Femur (tissue), 1 donor: ENCODE data around the gene TPO.
"Not testable (repeated sequence)": the region's sequence is repeated elsewhere in the genome, so short reads cannot be mapped to it uniquely, and the experiment has no call there.

ENCODE experiments used
- DNase-seq: peaks from one replicate; pipeline ENCODE4 v3.0.0-alpha.2; 2017

Gene TPO

DNA sequence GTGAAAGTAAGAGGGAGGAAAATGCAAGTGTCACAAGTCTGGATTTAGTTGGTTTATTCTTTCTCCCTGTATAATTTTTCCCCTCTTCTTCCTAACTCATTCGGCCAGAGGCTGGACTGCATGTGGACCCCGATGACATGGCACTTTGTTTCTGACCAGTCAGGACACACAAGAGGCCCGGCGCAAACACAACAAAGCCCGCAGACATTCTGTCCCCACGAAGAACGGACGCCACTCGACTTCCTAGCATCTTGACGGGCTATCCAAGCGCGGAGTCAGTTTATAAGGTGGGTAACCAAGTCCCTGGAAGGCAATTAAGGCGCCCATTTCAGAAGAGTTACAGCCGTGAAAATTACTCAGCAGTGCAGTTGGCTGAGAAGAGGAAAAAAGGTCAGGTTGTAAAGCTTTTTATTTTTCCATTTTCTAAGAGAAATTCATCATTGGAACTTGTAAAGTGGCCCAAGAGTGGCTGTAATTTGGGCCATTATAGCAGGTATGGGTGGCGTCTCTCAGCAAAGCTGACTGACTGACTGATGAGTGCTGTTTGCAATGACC is at the start of gene TPO:
Gene TPO, plus strand, starts transcription at position 308 of the 555 bp plus-strand sequence. CDS start 946 bp downstream, outside the sequence.
- no peak for DNase-seq

DNA sequence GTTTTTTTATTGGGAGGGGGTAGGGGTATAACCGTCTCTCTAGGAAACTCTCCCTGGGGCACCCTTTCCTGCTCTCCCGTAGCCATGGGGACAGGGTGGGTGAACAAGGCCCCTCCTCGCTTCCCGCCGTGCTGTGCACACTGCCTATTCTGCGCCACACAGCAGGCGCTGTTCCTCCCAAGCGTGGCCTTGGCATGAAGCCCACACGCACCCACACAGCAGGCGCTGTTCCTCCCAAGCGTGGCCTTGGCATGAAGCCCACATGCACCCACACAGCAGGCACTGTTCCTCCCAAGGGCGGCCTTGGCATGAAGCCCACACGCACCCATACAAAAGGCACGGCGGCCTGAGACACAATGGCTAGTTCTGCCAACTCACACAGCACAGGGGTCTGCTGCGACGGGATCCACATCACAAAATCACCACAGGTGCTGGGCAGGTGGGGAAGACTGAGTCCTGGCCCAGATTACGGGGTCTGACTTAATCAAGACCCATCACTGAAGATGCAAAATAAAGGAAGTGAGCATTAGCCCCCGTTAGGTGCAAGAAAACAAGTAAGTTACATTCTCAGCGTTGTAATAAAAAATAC is 46.6 kb upstream of the TPO start:
- DNase-seq, result no peak

GRCh38 chr2:1367601-1368000 is 45.7 kb upstream of the TPO start:
- no peak for DNase-seq

- DNase-seq, result no peak
Observed at GRCh38 chr2:1369905-1370304, 43.4 kb upstream of the TPO start.

DNA sequence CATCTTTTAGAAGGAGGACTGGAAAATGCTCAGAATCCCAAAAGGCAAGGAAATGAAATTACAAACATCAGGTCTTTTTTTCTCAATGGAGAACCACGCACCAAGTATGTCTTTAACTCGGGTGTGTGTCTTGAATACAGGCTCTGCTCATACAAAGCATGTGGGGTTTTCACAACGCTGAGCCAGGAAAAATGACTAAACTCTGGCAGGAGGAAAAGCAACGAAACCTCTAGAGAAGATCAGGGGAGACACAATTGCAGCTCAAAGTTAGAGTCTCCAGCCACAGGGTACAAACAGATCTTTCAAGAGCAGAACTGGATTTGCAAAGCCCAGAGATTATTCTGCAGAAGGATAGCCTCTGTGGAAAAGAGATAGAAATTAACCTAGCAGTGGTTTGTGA is 42.8 kb upstream of the TPO start:
- DNase-seq, result no peak

- DNase-seq, result no peak
Observed at GRCh38 chr2:1371082-1371481, 42.2 kb upstream of the TPO start.

DNA sequence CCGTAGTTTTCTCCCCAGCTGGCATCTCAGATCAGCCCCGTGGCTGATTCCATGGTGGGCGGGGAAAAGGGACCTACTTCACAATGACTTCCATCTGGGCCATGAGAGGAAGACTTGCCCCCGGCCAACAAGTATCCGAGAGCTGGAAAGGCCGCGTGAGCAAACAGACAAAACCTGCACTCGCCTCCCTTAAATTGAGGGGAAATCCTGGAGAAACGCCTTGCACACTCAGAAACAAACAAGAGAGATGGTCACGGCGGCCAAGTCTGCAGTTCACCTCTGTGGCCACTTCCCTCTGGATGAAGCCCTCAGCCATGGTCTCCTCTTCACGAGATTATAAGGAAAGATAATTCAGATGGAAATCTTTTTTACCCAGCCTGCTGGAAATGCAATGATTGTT is 39.4 kb upstream of the TPO start:
- DNase-seq, result no peak

- no peak for DNase-seq
Observed at GRCh38 chr2:1374287-1374686, 39.0 kb upstream of the TPO start.

DNA sequence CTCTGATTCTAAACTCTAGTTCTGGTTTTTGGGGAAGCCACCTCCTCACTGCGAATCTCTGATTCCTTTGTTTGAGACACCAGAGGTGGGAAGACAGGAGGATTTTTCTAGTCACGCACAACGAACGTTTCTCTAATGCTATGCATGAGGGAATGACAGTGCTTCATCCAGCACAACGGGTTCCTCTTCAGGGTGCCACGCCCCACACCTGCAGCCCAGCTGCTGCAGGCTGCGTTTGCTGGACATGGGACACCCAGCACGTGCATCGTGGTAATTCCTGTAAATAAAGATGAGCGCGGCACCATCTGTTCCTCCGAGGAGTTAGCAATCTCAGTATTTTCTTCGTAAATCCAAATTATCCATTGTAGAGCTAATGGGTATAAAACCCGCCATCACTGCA is 37.5 kb upstream of the TPO start:
- DNase-seq, result no peak

DNA sequence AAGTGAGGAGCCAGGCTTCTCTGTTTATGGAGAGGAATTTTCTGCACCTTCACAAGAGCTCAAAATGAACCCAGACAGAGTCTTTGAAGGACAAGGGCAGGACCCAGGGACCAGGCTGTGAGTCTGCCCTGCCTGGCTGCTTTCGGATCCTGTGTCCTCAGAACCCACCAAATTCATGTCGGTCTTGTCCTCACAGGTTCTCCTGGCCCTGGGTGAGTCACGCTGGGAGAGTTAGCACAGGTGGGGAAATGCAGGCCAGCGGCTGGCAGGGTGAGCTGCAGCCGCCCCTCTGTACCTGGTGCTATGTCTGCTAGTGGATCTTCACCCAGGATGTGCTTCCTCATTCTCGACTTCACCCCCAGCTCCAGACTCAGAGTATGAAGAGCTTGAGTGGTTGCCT is 35.8 kb upstream of the TPO start:
- no peak for DNase-seq

DNA sequence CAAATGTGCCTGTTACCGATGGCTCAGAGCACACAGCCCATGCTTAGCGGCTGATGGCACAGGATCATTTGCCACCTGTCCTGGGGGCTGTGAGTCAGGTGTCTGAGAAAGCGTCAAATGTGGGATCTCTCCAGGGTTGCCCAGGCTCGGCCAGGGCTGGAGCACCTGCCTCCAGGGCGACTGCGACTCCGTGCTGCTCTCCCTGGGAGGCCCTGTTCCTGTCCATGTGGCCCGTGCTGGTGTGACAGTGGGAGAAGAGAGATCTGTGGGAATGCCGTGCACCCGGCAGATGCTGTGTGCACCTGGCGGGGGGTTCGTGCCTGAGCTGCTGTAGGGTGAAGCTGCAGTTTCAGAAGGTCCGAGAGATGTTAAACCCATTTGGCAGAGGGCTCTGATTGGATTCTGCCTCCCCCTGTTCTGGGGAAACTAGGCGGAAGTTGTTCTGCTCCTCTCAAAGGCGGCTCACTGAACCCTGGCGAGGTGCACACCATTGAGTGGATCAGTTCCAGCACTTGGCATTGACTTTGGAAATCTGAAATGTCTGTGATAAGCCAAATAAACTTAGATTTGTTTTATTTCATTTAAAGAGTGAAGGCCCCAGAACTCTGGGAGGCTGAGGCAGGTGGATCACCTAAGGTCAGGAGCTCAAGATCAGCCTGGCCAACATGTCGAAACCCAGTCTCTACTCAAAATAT is 34.7 kb upstream of the TPO start:
- DNase-seq, result no peak

DNA sequence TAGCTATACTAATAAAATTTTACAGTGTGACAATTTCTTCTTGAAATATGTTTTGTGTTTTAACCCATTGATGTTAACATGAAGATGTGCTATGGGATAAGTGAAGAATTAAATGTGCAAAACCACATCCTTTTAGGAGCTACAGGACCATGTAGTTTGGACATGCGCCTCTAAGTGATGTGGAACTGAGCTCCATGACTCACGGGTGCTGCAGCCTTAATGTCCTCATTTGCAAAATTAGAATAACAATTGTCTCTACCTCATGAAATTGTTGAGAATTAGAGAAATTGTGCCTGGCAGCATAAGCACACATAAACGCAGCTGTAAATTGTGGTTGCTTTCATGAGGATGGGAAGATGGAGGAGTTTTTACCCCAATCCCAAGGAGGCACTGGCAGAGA is 31.6 kb upstream of the TPO start:
- DNase-seq, result no peak

DNA sequence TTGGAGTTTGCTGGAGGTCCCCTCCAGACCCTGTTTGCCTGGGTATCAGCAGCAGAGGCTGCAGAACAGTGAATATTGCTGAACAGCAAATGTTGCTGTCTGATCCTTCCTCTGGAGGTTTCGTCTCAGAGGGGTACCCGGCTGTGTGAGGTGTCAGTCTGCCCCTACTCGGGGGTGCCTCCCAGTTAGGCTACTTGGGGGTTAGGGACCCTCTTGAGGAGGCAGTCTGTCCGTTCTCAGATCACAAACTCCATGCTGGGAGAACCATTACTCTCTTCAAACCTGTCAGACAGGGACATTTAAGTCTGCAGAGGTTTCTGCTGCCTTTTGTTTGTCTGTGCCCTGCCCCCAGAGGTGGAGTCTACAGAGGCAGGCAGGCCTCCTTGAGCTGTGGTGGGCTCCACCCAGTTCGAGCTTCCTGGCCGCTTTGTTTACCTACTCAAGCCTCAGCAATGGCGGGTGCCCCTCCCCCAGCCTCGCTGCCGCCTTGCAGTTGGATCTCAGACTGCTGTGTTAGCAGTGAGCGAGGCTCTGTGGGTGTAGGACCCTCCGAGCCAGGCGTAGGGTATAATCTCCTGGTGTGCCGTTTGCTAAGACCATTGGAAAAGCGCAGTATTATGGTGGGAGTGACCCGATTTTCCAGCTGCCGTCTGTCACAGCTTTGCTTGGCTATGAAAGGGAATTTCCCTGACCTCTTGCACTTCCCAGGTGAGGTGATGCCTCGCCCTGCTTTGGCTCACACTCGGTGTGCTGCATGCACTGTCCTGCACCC is 25.1 kb upstream of the TPO start:
- DNase-seq, result not testable (repeated sequence)

- DNase-seq, result not testable (repeated sequence)
Observed at GRCh38 chr2:1390118-1390517, 23.1 kb upstream of the TPO start.

- no peak for DNase-seq
Observed at GRCh38 chr2:1393321-1393720, 19.9 kb upstream of the TPO start.

DNA sequence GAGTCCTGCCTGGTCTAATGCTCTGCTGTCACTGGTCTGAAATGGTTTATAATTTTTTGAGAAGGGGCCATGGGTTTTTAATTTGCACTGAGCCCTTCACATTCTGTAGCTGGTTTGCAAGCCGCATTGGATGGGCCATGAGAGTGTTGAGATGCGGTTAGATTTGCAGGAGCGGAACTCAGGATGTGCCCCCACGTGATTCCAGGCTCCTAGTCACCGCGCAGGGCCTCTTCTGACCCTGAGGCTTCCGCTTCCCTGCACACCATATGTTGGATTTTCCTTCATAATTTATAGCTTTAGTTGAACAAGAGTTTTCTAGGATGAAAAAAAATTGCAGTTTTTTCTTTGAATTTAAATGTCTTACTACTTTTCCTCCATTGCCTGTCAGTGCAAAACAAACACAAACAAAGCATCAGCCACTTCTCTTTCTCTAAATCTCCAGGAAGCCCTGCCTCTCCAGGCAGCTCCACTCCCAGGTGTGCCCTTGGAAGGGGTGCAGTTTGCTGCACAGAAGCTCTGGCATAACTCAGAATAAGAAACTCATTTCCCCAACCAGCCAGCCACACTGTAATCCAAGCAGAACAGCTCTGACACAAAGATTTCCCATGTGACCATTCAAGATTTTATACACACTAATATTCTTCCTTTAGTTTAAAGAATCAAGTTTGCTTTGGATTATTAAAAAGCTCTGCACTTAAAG is 18.4 kb upstream of the TPO start:
- DNase-seq, result no peak

GRCh38 chr2:1397350-1397749 is 15.9 kb upstream of the TPO start:
- no peak for DNase-seq

- peak; percentile 35 for DNase-seq
Observed at GRCh38 chr2:1398191-1398590, 15.1 kb upstream of the TPO start.

GRCh38 chr2:1400943-1401735 is 12.1 kb upstream of the TPO start:
- DNase-seq, result no peak

GRCh38 chr2:1402064-1402463 is 11.2 kb upstream of the TPO start:
- no peak for DNase-seq

DNA sequence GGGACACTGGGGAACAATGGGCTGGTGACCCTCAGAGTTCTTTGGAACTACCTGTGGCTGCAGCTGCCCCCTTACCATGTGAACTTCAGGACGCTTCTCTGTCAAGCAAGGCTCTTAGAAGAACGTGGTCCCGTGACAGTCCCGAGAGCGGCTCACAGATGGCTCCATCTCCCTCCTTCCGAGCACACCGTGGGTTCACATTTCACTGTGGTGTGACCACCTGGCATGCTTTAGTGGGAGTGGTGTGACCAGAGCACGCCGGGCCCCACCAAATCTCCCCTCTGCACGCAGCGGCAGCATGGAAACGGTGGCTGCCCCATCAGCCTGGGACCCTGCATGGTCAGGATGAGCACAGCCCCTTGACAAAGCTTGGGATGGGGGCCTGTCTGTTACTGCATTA is 9.7 kb upstream of the TPO start:
- DNase-seq, result no peak

DNA sequence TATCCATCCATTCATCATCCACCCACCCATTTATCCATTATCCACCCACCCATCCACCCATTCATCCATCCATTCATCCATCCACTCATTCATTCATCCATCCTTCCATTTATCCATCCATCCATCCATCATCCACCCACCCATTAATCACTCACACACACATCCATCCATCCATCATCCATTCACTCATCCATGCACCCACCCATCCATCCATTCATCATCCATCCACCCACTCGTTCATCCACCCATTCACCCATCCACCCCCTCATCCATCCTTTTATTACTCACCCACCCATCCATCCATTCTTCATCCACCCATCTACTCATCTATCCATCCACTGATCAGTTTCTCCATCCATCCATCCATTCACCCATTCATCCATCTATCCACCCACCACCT is 8.1 kb upstream of the TPO start:
- DNase-seq, result no peak
